HEK293 (cell line): ENCODE results near the gene LTC4S.

ENCODE experiments used
- BCL11A ChIP-seq: fragments of 450-650 bp; formaldehyde crosslinking; IDR thresholded peaks from 2 replicates; pipeline ENCODE4 v1.5.1; 2016; ENCODE audit warnings: low read depth, missing biosample characterization, missing genetic modification characterization
- BCL11B ChIP-seq: fragments of 450-650 bp; formaldehyde crosslinking; IDR thresholded peaks from 2 replicates; pipeline ENCODE4 v1.5.1; 2016; ENCODE audit warnings: low read depth, missing biosample characterization, missing genetic modification characterization
- FEZF1 ChIP-seq: fragments of 450-650 bp; formaldehyde crosslinking; IDR thresholded peaks from 2 replicates; pipeline ENCODE4 v1.5.1; 2016; ENCODE audit warnings: missing biosample characterization, missing genetic modification characterization
- GLIS2 ChIP-seq: fragments of 450-650 bp; formaldehyde crosslinking; IDR thresholded peaks from 2 replicates; pipeline ENCODE4 v1.5.1; 2016; ENCODE audit warnings: missing biosample characterization, missing genetic modification characterization
- HIC1 ChIP-seq: fragments of 450-650 bp; formaldehyde crosslinking; IDR thresholded peaks from 2 replicates; pipeline ENCODE4 v1.5.1; 2016; ENCODE audit warnings: missing biosample characterization, missing genetic modification characterization
- HOXC10 ChIP-seq: sonication (generic); formaldehyde crosslinking; IDR thresholded peaks from 2 replicates; pipeline ENCODE4 v1.8.1; 2023; ENCODE audit warnings: mild to moderate bottlenecking, missing genetic modification reagents
- KLF1 ChIP-seq: fragments of 450-650 bp; formaldehyde crosslinking; IDR thresholded peaks from 2 replicates; pipeline ENCODE4 v1.5.1; 2016; ENCODE audit warnings: missing biosample characterization, missing genetic modification characterization
- KLF17 ChIP-seq: fragments of 450-650 bp; formaldehyde crosslinking; IDR thresholded peaks from 2 replicates; pipeline ENCODE4 v1.5.1; 2016; ENCODE audit warnings: missing biosample characterization, missing genetic modification characterization
- KLF7 ChIP-seq: fragments of 450-650 bp; formaldehyde crosslinking; IDR thresholded peaks from 2 replicates; pipeline ENCODE4 v1.5.1; 2016; ENCODE audit warnings: missing biosample characterization, missing genetic modification characterization, borderline replicate concordance
- KLF9 ChIP-seq: fragments of 450-650 bp; formaldehyde crosslinking; IDR thresholded peaks from 2 replicates; pipeline ENCODE4 v1.5.1; 2016; ENCODE audit warnings: missing biosample characterization, missing genetic modification characterization, low read depth
- MYNN ChIP-seq: fragments of 450-650 bp; formaldehyde crosslinking; IDR thresholded peaks from 2 replicates; pipeline ENCODE4 v1.5.1; 2016; ENCODE audit warnings: missing biosample characterization, missing genetic modification characterization, borderline replicate concordance
- MZF1 ChIP-seq: fragments of 450-650 bp; formaldehyde crosslinking; IDR thresholded peaks from 2 replicates; pipeline ENCODE4 v1.5.1; 2017; ENCODE audit warnings: missing biosample characterization, missing genetic modification characterization, borderline replicate concordance
- OVOL3 ChIP-seq: fragments of 450-650 bp; formaldehyde crosslinking; IDR thresholded peaks from 2 replicates; pipeline ENCODE4 v1.5.1; 2016; ENCODE audit warnings: missing biosample characterization, missing genetic modification characterization
- PATZ1 ChIP-seq: fragments of 450-650 bp; formaldehyde crosslinking; IDR thresholded peaks from 2 replicates; pipeline ENCODE4 v1.5.1; 2016; ENCODE audit warnings: missing biosample characterization, missing genetic modification characterization
- YY1 ChIP-seq: fragments of 450-650 bp; formaldehyde crosslinking; IDR thresholded peaks from 2 replicates; pipeline ENCODE4 v1.5.1; 2018; ENCODE audit warnings: missing biosample characterization, missing genetic modification characterization
- ZBTB20 ChIP-seq: fragments of 450-650 bp; formaldehyde crosslinking; IDR thresholded peaks from 2 replicates; pipeline ENCODE4 v1.5.1; 2016; ENCODE audit warnings: missing biosample characterization, missing genetic modification characterization
- ZBTB49 ChIP-seq: fragments of 450-650 bp; formaldehyde crosslinking; IDR thresholded peaks from 2 replicates; pipeline ENCODE4 v1.5.1; 2016; ENCODE audit warnings: missing biosample characterization, missing genetic modification characterization, low read depth
- ZFP41 ChIP-seq: fragments of 450-650 bp; formaldehyde crosslinking; IDR thresholded peaks from 2 replicates; pipeline ENCODE4 v1.5.1; 2016; ENCODE audit warnings: missing biosample characterization, missing genetic modification characterization, borderline replicate concordance
- ZNF112 ChIP-seq: fragments of 450-650 bp; formaldehyde crosslinking; IDR thresholded peaks from 2 replicates; pipeline ENCODE4 v1.5.0; 2017; ENCODE audit warnings: missing biosample characterization, missing genetic modification characterization
- ZNF138 ChIP-seq: fragments of 450-650 bp; formaldehyde crosslinking; IDR thresholded peaks from 2 replicates; pipeline ENCODE4 v1.5.1; 2016; ENCODE audit warnings: missing biosample characterization, missing genetic modification characterization, borderline replicate concordance
- ZNF146 ChIP-seq: fragments of 450-650 bp; formaldehyde crosslinking; IDR thresholded peaks from 2 replicates; pipeline ENCODE4 v1.5.1; 2016; ENCODE audit warnings: missing biosample characterization, missing genetic modification characterization
- ZNF324 ChIP-seq: fragments of 450-650 bp; formaldehyde crosslinking; IDR thresholded peaks from 2 replicates; pipeline ENCODE4 v1.5.1; 2016; ENCODE audit warnings: missing biosample characterization, missing genetic modification characterization
- ZNF366 ChIP-seq: fragments of 450-650 bp; formaldehyde crosslinking; conservative IDR thresholded peaks from 2 replicates; pipeline ENCODE4 v1.5.1; 2016; ENCODE audit warnings: missing biosample characterization, missing genetic modification characterization
- ZNF561 ChIP-seq: fragments of 450-650 bp; IDR thresholded peaks from 2 replicates; pipeline ENCODE4 v1.5.1; 2018; ENCODE audit warnings: missing biosample characterization, missing genetic modification characterization, borderline replicate concordance
- ZNF571 ChIP-seq: fragments of 450-650 bp; formaldehyde crosslinking; IDR thresholded peaks from 2 replicates; pipeline ENCODE4 v1.5.0; 2017; ENCODE audit warnings: missing biosample characterization, missing genetic modification characterization
- ZNF624 ChIP-seq: fragments of 450-650 bp; formaldehyde crosslinking; IDR thresholded peaks from 2 replicates; pipeline ENCODE4 v1.5.1; 2017; ENCODE audit warnings: missing biosample characterization, missing genetic modification characterization
- ZNF629 ChIP-seq: fragments of 450-650 bp; formaldehyde crosslinking; IDR thresholded peaks from 2 replicates; pipeline ENCODE4 v1.5.1; 2017; ENCODE audit warnings: missing biosample characterization, missing genetic modification characterization
- ZNF658 ChIP-seq: fragments of 450-650 bp; formaldehyde crosslinking; IDR thresholded peaks from 2 replicates; pipeline ENCODE4; 2016; ENCODE audit warnings: missing biosample characterization, missing genetic modification characterization
- ZNF660 ChIP-seq: fragments of 450-650 bp; IDR thresholded peaks from 2 replicates; pipeline ENCODE4 v1.5.1; 2018; ENCODE audit warnings: missing biosample characterization, mild to moderate bottlenecking, missing genetic modification characterization
- ZNF670 ChIP-seq: fragments of 450-650 bp; formaldehyde crosslinking; IDR thresholded peaks from 2 replicates; pipeline ENCODE4 v1.5.1; 2016; ENCODE audit warnings: missing biosample characterization, missing genetic modification characterization, low read depth
- ZNF692 ChIP-seq: fragments of 450-650 bp; formaldehyde crosslinking; IDR thresholded peaks from 2 replicates; pipeline ENCODE4 v1.5.1; 2016; ENCODE audit warnings: missing biosample characterization, missing genetic modification characterization
- ZNF701 ChIP-seq: fragments of 450-650 bp; formaldehyde crosslinking; IDR thresholded peaks from 2 replicates; pipeline ENCODE4 v1.5.1; 2016; ENCODE audit warnings: missing biosample characterization, missing genetic modification characterization
- ZNF843 ChIP-seq: fragments of 450-650 bp; formaldehyde crosslinking; IDR thresholded peaks from 2 replicates; pipeline ENCODE4 v1.5.1; 2016; ENCODE audit warnings: missing biosample characterization, missing genetic modification characterization

The LTC4S gene

GRCh38 chr5:179818746-179819295, 25.0 kb downstream of the LTC4S start (continued):
- TF ChIP-seq GLIS2 (tag by site-specific recombination) (peak; percentile 96), ZFP41 (tag by site-specific recombination) (no peak), ZNF366 (tag by site-specific recombination) (peak; percentile 90), OVOL3 (no peak), BCL11A (tag by site-specific recombination) (peak; percentile 99), ZNF670 (tag by site-specific recombination) (no peak), MZF1 (peak; percentile 90), PATZ1 (tag by site-specific recombination) (peak; percentile 96), ZNF112 (tag by site-specific recombination) (no peak), ZNF843 (peak; percentile 64; the same call in 1 of the 2 replicates), ZNF324 (tag by site-specific recombination) (peak; percentile 93), KLF17 (peak; percentile 94), ZNF658 (no peak), ZNF701 (tag by site-specific recombination) (no peak), ZBTB20 (tag by site-specific recombination) (peak; percentile 48; the same call in 1 of the 2 replicates), ZBTB49 (tag by site-specific recombination) (no peak), HOXC10 (no peak), ZNF138 (tag by site-specific recombination) (no peak), ZNF660 (peak; percentile 96), ZNF629 (tag by site-specific recombination) (peak; percentile 99), ZNF692 (tag by site-specific recombination) (peak; percentile 82), MYNN (tag by site-specific recombination) (no peak), KLF1 (tag by site-specific recombination) (peak; percentile 90), ZNF146 (tag by site-specific recombination) (0 out of 2 replicates have a peak, but pooled peaks have one; percentile 26), YY1 (tag by site-specific recombination) (0 out of 2 replicates have a peak, but pooled peaks have one; percentile 28), BCL11B (peak; percentile 93), HIC1 (peak; percentile 99), FEZF1 (tag by site-specific recombination) (peak; percentile 19; the same call in 1 of the 2 replicates), KLF7 (tag by site-specific recombination) (peak; percentile 89), ZNF561 (tag by site-specific recombination) (peak; percentile 83), KLF9 (tag by site-specific recombination) (peak; percentile 69), ZNF571 (tag by site-specific recombination) (no peak), ZNF624 (tag by site-specific recombination) (no peak)
